K562 (cell line): Measurements from ENCODE around the gene CCDC73. TPM values are rescaled to one million over a fixed set of nuclear protein-coding genes. Genes with fewer than 3 reads are reported as not detected.

Experiments
- ATAC-seq: fragments of 200-7000 bp; cut with Tn5 transposase; 3 replicates; pipeline ENCODE4 v1.9.1; 2020; ENCODE audit warnings: moderate library complexity
- BruUV-seq: library from RNA; stranded (reverse); fragments of 400-500 nt; replicated peaks from 2 replicates; lab custom pipeline; 2021; lab: Mats Ljungman, UMichigan
- CTCF ChIA-PET: fragments of 300-600 bp; formaldehyde crosslinking; extraction: SDS; loops from one replicate; lab custom pipeline; 2021; ENCODE audit warnings: low intra/inter-chr PET ratio; lab: Yijun Ruan, JAX
- POLR2A ChIA-PET: fragments of 300-600, 350-650 bp; sonication (Branson Sonifier 250); formaldehyde crosslinking; extraction: SDS; loops from one replicate; lab custom pipeline; 2021; ENCODE audit warnings: antibody characterized with exemption, inconsistent platforms; lab: Yijun Ruan, JAX
- DNase-seq, 4 experiments: peaks; one replicate each; pipeline versions ENCODE4 v3.0.0 to v3.0.0-alpha.2; 2011 to 2018; ENCODE audit warnings: low spot score in 3 of 4, mixed read lengths in 3 of 4; ENCODE audit errors: extremely low read depth in 1 of 4
- FAIRE-seq: peaks from 2 replicates; lab custom pipeline; 2011; peaks lifted over from hg19 to GRCh38; lab: Jason Lieb, UNC
- H2AFZ ChIP-seq: 2 replicates; pipeline ENCODE4 v1.6.0; 2011; ENCODE audit warnings: low read depth, low read length, control low read depth, inconsistent platforms
- H3K27ac ChIP-seq: fragments of 200-600 bp; 3 replicates; pipeline ENCODE4 v1.8.0; 2011; ENCODE audit warnings: low read depth, mild to moderate bottlenecking, control low read depth, inconsistent platforms, low read length, moderate library complexity, mixed read lengths; ENCODE audit errors: extremely low read depth
- H3K27me3 ChIP-seq, 2 experiments: fragments of 300-600 bp in 1 of 2; 2 replicates in 1 of 2; 3 replicates in 1 of 2; pipeline versions ENCODE4 v1.6.0 to v1.8.0; 2011; ENCODE audit warnings: inconsistent platforms in 2 of 2, low read length in 2 of 2, mild to moderate bottlenecking in 1 of 2, mixed read lengths in 1 of 2, moderate library complexity in 1 of 2; ENCODE audit not compliant: control insufficient read depth in 2 of 2, insufficient read depth in 2 of 2
- H3K36me3 ChIP-seq: fragments of 300-600 bp; 3 replicates; pipeline ENCODE4 v1.8.0; 2011; ENCODE audit warnings: mild to moderate bottlenecking, low read length, inconsistent platforms; ENCODE audit not compliant: control insufficient read depth, insufficient read depth
- H3K4me1 ChIP-seq, 2 experiments: fragments of 200-600 bp in 1 of 2; replicated peaks in 1 of 2; 2 replicates in 1 of 2; 3 replicates in 1 of 2; pipeline versions ENCODE4 v1.5.1 to v1.8.0; 2011; ENCODE audit warnings: inconsistent platforms in 2 of 2, low read length in 2 of 2, mild to moderate bottlenecking in 1 of 2, mixed read lengths in 1 of 2, moderate library complexity in 1 of 2; ENCODE audit not compliant: control insufficient read depth in 2 of 2, insufficient read depth in 2 of 2
- H3K4me2 ChIP-seq: 2 replicates; pipeline ENCODE4 v1.6.1; 2011; ENCODE audit warnings: low read length, control low read depth, inconsistent platforms, mixed read lengths; ENCODE audit not compliant: insufficient read depth
- H3K4me3 ChIP-seq: fragments of 200-600 bp; sonication (generic), shearing (Covaris generic); 2 replicates; pipeline ENCODE4 v1.5.1; 2016; ENCODE audit warnings: control low read depth, inconsistent platforms
- H3K79me2 ChIP-seq: fragments of 200-600 bp; 3 replicates; pipeline ENCODE4 v1.8.0; 2011; ENCODE audit warnings: low read length, inconsistent platforms; ENCODE audit not compliant: control insufficient read depth, insufficient read depth
- H3K9ac ChIP-seq, 2 experiments: 2 replicates each; pipeline versions ENCODE4 v1.6.0 to v1.6.1; 2011; ENCODE audit warnings: low read depth in 2 of 2, low read length in 2 of 2, control low read depth in 1 of 2, inconsistent platforms in 1 of 2, mild to moderate bottlenecking in 1 of 2, mixed read lengths in 1 of 2; ENCODE audit not compliant: insufficient read depth in 1 of 2
- H3K9me1 ChIP-seq: one replicate; pipeline ENCODE4 v1.6.0; 2011; ENCODE audit warnings: inconsistent platforms, mild to moderate bottlenecking, low read length, moderate library complexity; ENCODE audit not compliant: control insufficient read depth, insufficient read depth
- H3K9me3 ChIP-seq: replicated peaks from 2 replicates; pipeline ENCODE4 v1.5.1; 2011; ENCODE audit warnings: low read depth, low read length, inconsistent platforms; ENCODE audit not compliant: control insufficient read depth, insufficient read depth
- H4K20me1 ChIP-seq: replicated peaks from 2 replicates; pipeline ENCODE4 v1.6.1; 2011; ENCODE audit warnings: low read length, inconsistent platforms, mixed read lengths; ENCODE audit not compliant: control insufficient read depth, insufficient read depth
- CBX5 ChIP-seq: IDR thresholded peaks from 2 replicates; pipeline ENCODE4 v1.6.1; 2014; ENCODE audit warnings: low read depth, borderline replicate concordance
- DNMT1 ChIP-seq: fragments of 450-650 bp; IDR thresholded peaks from 2 replicates; pipeline ENCODE4 v1.6.1; 2016; ENCODE audit warnings: antibody characterized with exemption, mild to moderate bottlenecking
- MITF ChIP-seq: IDR thresholded peaks from 2 replicates; pipeline ENCODE4 v1.6.1; 2014; ENCODE audit warnings: antibody characterized with exemption
- POLR2G ChIP-seq: fragments of 200-400 bp; formaldehyde crosslinking; IDR thresholded peaks from 2 replicates; pipeline ENCODE4 v1.6.1; 2017; ENCODE audit warnings: low read depth, mild to moderate bottlenecking, antibody characterized with exemption, low read length, moderate library complexity
- RERE ChIP-seq: sonication (generic); formaldehyde crosslinking; IDR thresholded peaks from 2 replicates; pipeline ENCODE4 v1.8.0; 2023; ENCODE audit warnings: missing genetic modification reagents, mild to moderate bottlenecking, borderline replicate concordance
- in situ Hi-C: fragments of 300-500 bp; cut with MboI; formaldehyde crosslinking; loops from 4 replicates; pipeline ENCODE4 v1.15.0; 2018; ENCODE audit warnings: inconsistent platforms, mixed read lengths
- intact Hi-C: fragments of 100-400 bp; cut with micrococcal nuclease; formaldehyde crosslinking; loops from 2 replicates; pipeline ENCODE4 v1.14.2; 2022
- polyA plus RNA-seq, 8 experiments: library from polyadenylated mRNA; depleted of rRNA in 4 of 8; stranded (reverse) in 5 of 8; unstranded in 3 of 8; fragments of >200 nt; fragmentation: Nextera tagmentation in 2 of 8; fragmentation: Illumina TruSeq in 1 of 8; extraction: Ambion mirVana in 2 of 8; extraction: Trizol in 1 of 8; gene quantifications; 2 replicates each; pipeline versions ENCODE4 v1.2.1 to v1.2.3, GENCODE V29; 2011 to 2014; ENCODE audit warnings: inconsistent platforms in 1 of 8, missing spikeins in 1 of 8
- total RNA-seq, 7 experiments: library from RNA; depleted of rRNA in 6 of 7; stranded (reverse); fragments of >200 nt in 6 of 7; fragmentation: Illumina TruSeq in 2 of 7; extraction: Trizol in 2 of 7; gene quantifications; 2 replicates each; pipeline versions ENCODE4 v1.2.1 to v1.2.3, GENCODE V29; 2011 to 2021; ENCODE audit warnings: low replicate concordance in 1 of 7

Gene CCDC73
- total and polyA plus RNA-seq, 9 of the 15 experiments (the other 6 are each of a cell fraction or from before 2014, with no cell fraction given) = 0.20 to 0.21 TPM; not detected in 7

GRCh38 chr11:32821517-32821916, 27.1 kb upstream of the CCDC73 start:
- Histone ChIP-seq H3K79me2 (no peaks in the 10 kb centered on the region), H3K9me3 (no peaks in the 10 kb centered on the region), H3K9ac (no peak overlapping the region), H2AFZ (no peak overlapping the region), H3K27me3 (peaks cover 3 to 11% of the 10 kb centered on the region in 2 experiments; a peak in 3 of 5 replicates), H4K20me1 (no peaks in the 10 kb centered on the region), H3K4me3 (no peak overlapping the region), H3K27ac (no peak overlapping the region), H3K9me1 (no peaks in the 10 kb centered on the region), H3K4me1 (no peaks in the 10 kb centered on the region), H3K4me2 (no peak overlapping the region)
- DNase-seq (no peak), ATAC-seq (no peak), FAIRE-seq (no peak)
- no TSS peak for BruUV-seq
- in situ Hi-C loops (no loop called here), intact Hi-C loops (no loop called here)
- POLR2A ChIA-PET = no interaction called here
- CTCF ChIA-PET = no interaction called here
- TF ChIP-seq POLR2G (no peak), DNMT1 (no peak), MITF (no peak), RERE (CRISPR knock-in tag) (no peak), CBX5 (no peak)
- TF ChIP-seq, all 486 proteins: peak for 0
- no peaks in the 10 kb centered on the region for H3K36me3 ChIP-seq
